ENCODE measurements around the gene RFX5. TPM values are rescaled to one million over a fixed set of nuclear protein-coding genes. Genes with fewer than 3 reads are reported as not detected.
A peak's percentile ranks its signal among the peaks of the same experiment; 100 is the strongest.

Gene RFX5
- total and polyA plus RNA-seq, 2 donors (not counting 1 experiment from before 2014, with no cell fraction given), result 181 to 207 TPM

DNA sequence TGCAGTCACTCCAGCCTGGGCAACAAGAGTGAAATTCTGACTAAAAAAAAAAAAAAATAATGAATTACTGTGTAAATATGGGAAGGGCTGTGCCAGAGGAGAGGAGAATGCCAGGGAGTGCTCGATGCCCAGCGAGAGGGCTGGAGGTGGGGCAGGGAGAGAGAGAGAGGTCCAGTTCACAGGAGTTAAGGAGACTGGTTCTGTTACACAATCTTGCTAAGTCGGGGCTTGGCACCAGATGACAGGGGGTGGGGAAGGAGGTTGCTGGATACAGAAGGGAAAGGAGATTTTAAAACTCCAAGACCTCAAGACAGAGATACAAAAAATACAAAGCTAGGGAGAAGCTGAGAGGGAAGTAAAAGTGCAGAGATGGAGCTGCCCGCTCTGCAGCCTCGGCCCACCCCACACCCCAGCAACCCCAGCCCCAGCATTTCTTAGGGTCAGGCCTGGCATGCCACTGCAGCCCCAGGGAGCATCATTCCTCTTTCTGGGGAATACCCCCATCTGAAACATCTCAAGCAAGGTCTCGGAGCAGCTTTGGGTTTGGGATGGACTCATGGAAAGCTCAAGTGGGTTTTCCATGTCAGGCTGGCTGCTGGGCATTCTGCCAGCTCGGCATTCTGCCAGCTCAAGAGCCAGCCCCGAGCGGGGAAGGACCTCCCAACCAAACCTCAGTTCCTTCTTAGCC, 24.5 kb upstream of the RFX5 start:
- 96% methylated on average over 2 of the region's 9 CpGs for WGBS (ENCODE audit: insufficient coverage)
- no peak overlapping the region for H3K27ac Mint-ChIP-seq
- H3K9me3 Mint-ChIP-seq (ENCODE audit: insufficient read depth), result no peaks in the 10 kb centered on the region
- DNase-seq, result no peak
- Histone ChIP-seq H3K27me3 (replicated peaks in 1 of 4; ENCODE audit: control extremely low read depth in 1 of 4, control insufficient read depth in 3 of 4, insufficient read depth in 4 of 4, low read length in 3 of 4) (no peaks in the 10 kb centered on the region), H3K4me3 (ENCODE audit: control extremely low read depth in 1 of 5, extremely low read depth in 1 of 5, insufficient read depth in 1 of 5, low read depth in 2 of 5, low read length in 4 of 5) (no peak overlapping the region), H3K36me3 (replicated peaks in 1 of 2; ENCODE audit: control extremely low read depth in 1 of 2, control insufficient read depth in 1 of 2, extremely low read depth in 1 of 2, insufficient read depth in 2 of 2, low read length in 1 of 2) (no peaks in the 10 kb centered on the region), H4K20me1 (ENCODE audit: control insufficient read depth, insufficient read depth, low read length, poor library complexity, severe bottlenecking) (no peaks in the 10 kb centered on the region), H2AFZ (ENCODE audit: insufficient read depth, low read depth, low read length, poor library complexity, severe bottlenecking) (no peak overlapping the region), H3K9ac (ENCODE audit: low read length) (no peak overlapping the region), H3K27ac (ENCODE audit: low read length in 2 of 2) (no peak overlapping the region), H3K9me3 (ENCODE audit: control extremely low read depth in 1 of 3, control insufficient read depth in 2 of 3, insufficient read depth in 1 of 3, low read length in 2 of 3) (no peaks in the 10 kb centered on the region), H3K4me2 (replicated peaks; ENCODE audit: low read depth, low read length, poor library complexity, severe bottlenecking) (no peak overlapping the region), H3K79me2 (ENCODE audit: control insufficient read depth, insufficient read depth, low read length) (no peaks in the 10 kb centered on the region), H3K4me1 (ENCODE audit: control insufficient read depth in 2 of 2, insufficient read depth in 2 of 2, low read length in 2 of 2) (peaks cover 0 to 4% of the 10 kb centered on the region in 2 donors)
- ChIA-PET CTCF (interaction anchor here (1.2 kb wide), 1 partner anchor 32 kb away, joined by 3 read pairs; no protein-coding TSS in a partner anchor), POLR2A (interaction anchor here (0.6 to 0.7 kb wide), 2 partner anchors 24 to 31 kb away, joined by 3 read pairs; no protein-coding TSS in a partner anchor)
- H3K27me3 Mint-ChIP-seq, result no peaks in the 10 kb centered on the region
- no peaks in the 10 kb centered on the region for H3K4me1 Mint-ChIP-seq
- intact Hi-C loops (cut with micrococcal nuclease), result no loop called here
- no peak for ATAC-seq (ENCODE audit: low read depth)
- H3K4me3 Mint-ChIP-seq, result no peak overlapping the region
- no peak for TF ChIP-seq CTCF (IDR thresholded peaks at IDR 0.05)
- TF ChIP-seq EZH2 (IDR thresholded peaks at IDR 0.05; ENCODE audit: borderline replicate concordance, insufficient read depth, low read depth, low read length, poor library complexity, severe bottlenecking), result no peak

DNA sequence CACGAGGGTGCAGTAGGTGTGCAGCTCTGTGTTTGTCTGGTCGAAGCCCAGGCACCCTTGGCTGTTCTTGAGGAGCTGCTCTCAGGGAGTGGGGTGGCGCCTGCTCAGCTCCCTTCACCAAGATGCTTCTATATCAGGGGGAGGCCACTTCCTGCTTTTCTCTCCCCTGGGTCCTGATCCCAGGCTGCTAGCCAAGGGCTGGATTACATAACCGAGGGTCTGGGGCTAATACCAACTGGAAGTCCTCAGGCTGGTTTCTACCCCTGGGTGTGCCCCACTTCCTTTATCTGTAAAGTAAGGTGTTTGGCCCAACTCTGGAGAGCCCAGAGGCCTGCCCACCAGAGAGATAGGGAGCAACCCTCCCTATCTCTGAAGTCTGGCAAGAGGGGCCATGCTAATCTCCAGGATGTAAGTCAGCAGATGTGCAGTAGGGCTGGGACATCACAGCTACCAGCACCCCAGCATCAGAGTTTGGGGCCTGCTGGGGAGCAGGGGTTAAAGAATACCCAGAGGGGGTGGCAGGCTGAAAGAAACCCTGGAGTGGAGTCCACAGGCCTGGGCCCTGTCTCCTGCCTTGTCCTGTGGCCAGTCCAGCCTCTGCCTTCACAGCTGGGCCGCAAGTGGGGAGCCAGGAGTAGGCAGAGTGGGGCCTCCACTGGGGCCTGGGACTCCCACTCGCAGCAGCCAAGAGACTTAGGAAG, 23.3 kb upstream of the RFX5 start:
- CTCF ChIA-PET, result no interaction called here

More for the DNA sequence above, 23.3 kb upstream of the RFX5 start:
- POLR2A ChIA-PET, result interaction anchor here (0.5 to 1.4 kb wide), 2 partner anchors 13 to 538 kb away, joined by 3 read pairs; no protein-coding TSS in a partner anchor
- no peaks in the 10 kb centered on the region for H4K20me1 ChIP-seq (ENCODE audit: control insufficient read depth, insufficient read depth, low read length, poor library complexity, severe bottlenecking)
- WGBS (ENCODE audit: insufficient coverage), result 60% methylated on average over 4 of the region's 6 CpGs
- intact Hi-C loops (cut with micrococcal nuclease), result no loop called here
- peaks cover 0 to 4% of the 10 kb centered on the region in 2 donors for H3K4me1 ChIP-seq (ENCODE audit: control insufficient read depth in 2 of 2, insufficient read depth in 2 of 2, low read length in 2 of 2)
- no peaks in the 10 kb centered on the region for H3K27me3 Mint-ChIP-seq
- H3K4me3 ChIP-seq (ENCODE audit: control extremely low read depth in 1 of 5, extremely low read depth in 1 of 5, insufficient read depth in 1 of 5, low read depth in 2 of 5, low read length in 4 of 5), result no peak overlapping the region
- H3K4me3 Mint-ChIP-seq, result no peak overlapping the region
- no peak overlapping the region for H3K4me2 ChIP-seq (replicated peaks; ENCODE audit: low read depth, low read length, poor library complexity, severe bottlenecking)
- H3K36me3 ChIP-seq (replicated peaks in 1 of 2; ENCODE audit: control extremely low read depth in 1 of 2, control insufficient read depth in 1 of 2, extremely low read depth in 1 of 2, insufficient read depth in 2 of 2, low read length in 1 of 2), result no peaks in the 10 kb centered on the region
- TF ChIP-seq EZH2 (IDR thresholded peaks at IDR 0.05; ENCODE audit: borderline replicate concordance, insufficient read depth, low read depth, low read length, poor library complexity, severe bottlenecking) (no peak), CTCF (IDR thresholded peaks at IDR 0.05) (no peak)
- H3K27ac Mint-ChIP-seq, result no peak overlapping the region
- no peaks in the 10 kb centered on the region for H3K9me3 ChIP-seq (ENCODE audit: control extremely low read depth in 1 of 3, control insufficient read depth in 2 of 3, insufficient read depth in 1 of 3, low read length in 2 of 3)
- H3K27ac ChIP-seq (ENCODE audit: low read length in 2 of 2), result no peak overlapping the region
- H3K4me1 Mint-ChIP-seq, result no peaks in the 10 kb centered on the region
- H3K79me2 ChIP-seq (ENCODE audit: control insufficient read depth, insufficient read depth, low read length), result no peaks in the 10 kb centered on the region
- H2AFZ ChIP-seq (ENCODE audit: insufficient read depth, low read depth, low read length, poor library complexity, severe bottlenecking), result peak overlapping the region; percentile 28
- no peak overlapping the region for H3K9ac ChIP-seq (ENCODE audit: low read length)
- no peaks in the 10 kb centered on the region for H3K27me3 ChIP-seq (replicated peaks in 1 of 4; ENCODE audit: control extremely low read depth in 1 of 4, control insufficient read depth in 3 of 4, insufficient read depth in 4 of 4, low read length in 3 of 4)
- DNase-seq (no peak), ATAC-seq (ENCODE audit: low read depth) (no peak)
- no peaks in the 10 kb centered on the region for H3K9me3 Mint-ChIP-seq (ENCODE audit: insufficient read depth)

Data from B cell (primary cell).